ENCODE data around the gene UBAP2.

GRCh38 chr9:33964086-33964768 is 84.5 kb downstream of the UBAP2 start:
- TF ChIP-seq, protein P1, sequence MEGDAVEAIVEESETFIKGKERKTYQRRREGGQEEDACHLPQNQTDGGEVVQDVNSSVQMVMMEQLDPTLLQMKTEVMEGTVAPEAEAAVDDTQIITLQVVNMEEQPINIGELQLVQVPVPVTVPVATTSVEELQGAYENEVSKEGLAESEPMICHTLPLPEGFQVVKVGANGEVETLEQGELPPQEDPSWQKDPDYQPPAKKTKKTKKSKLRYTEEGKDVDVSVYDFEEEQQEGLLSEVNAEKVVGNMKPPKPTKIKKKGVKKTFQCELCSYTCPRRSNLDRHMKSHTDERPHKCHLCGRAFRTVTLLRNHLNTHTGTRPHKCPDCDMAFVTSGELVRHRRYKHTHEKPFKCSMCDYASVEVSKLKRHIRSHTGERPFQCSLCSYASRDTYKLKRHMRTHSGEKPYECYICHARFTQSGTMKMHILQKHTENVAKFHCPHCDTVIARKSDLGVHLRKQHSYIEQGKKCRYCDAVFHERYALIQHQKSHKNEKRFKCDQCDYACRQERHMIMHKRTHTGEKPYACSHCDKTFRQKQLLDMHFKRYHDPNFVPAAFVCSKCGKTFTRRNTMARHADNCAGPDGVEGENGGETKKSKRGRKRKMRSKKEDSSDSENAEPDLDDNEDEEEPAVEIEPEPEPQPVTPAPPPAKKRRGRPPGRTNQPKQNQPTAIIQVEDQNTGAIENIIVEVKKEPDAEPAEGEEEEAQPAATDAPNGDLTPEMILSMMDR (IDR thresholded peaks at IDR 0.05): no peak
- TF ChIP-seq JUND (IDR thresholded peaks at IDR 0.05): no peak
- no peak for TF ChIP-seq NFIC (IDR thresholded peaks at IDR 0.05; ENCODE audit: borderline replicate concordance)
- TF ChIP-seq NRF1 (IDR thresholded peaks at IDR 0.05; ENCODE audit: low read depth, low read length): no peak
- TF ChIP-seq POLR2AphosphoS5 (IDR thresholded peaks at IDR 0.05; ENCODE audit: low read depth, low read length): no peak
- no peak for TF ChIP-seq RAD21 (IDR thresholded peaks at IDR 0.05; ENCODE audit: low read length)
- TF ChIP-seq MXI1 (IDR thresholded peaks at IDR 0.05; ENCODE audit: low read depth, low read length): no peak
- no peak for TF ChIP-seq PBX3 (IDR thresholded peaks at IDR 0.05)
- TF ChIP-seq CHD2 (IDR thresholded peaks at IDR 0.05; ENCODE audit: low read length, partially characterized antibody): no peak
- no peak for TF ChIP-seq GATA2 (CRISPR knock-in tag; IDR thresholded peaks at IDR 0.05)
